Lower leg skin (tissue), 3 donors: ENCODE data around the gene TNP1.

Experiments
- POLR2A ChIP-seq, 2 donors: fragments of 450-650 bp; IDR thresholded peaks; one replicate each; pipeline ENCODE4 v1.6.1; 2016 to 2017; ENCODE audit warnings: antibody characterized with exemption in 2 of 2, mild to moderate bottlenecking in 1 of 2, moderate library complexity in 1 of 2
- TF ChIP-seq, protein P1 (sequence below), 3 donors: fragments of 450-650 bp; IDR thresholded peaks; one replicate each; pipeline ENCODE4 v1.5.1; 2016; ENCODE audit warnings: antibody characterized with exemption in 3 of 3, mild to moderate bottlenecking in 3 of 3, moderate library complexity in 2 of 3

DNA sequence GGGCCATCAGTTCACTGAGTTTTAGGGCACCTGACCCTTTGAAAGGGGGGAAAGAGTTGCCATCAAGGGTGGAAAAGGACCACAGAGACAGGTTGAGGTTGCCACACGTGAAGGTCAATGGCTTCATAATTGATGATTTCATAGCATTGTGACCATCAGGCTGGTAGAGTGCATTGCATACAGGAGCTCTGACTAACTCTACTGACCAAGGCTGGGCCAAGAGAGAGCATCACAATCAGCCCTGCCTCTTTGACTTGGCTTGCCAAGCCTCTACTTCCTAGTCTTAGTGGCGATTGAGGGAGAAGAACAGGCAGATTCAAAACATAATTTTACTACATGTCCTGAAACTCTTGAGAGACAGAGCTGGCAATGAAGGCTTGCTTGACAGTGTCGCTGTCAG is 5.8 kb upstream of the TNP1 start:
- TF ChIP-seq, protein P1, sequence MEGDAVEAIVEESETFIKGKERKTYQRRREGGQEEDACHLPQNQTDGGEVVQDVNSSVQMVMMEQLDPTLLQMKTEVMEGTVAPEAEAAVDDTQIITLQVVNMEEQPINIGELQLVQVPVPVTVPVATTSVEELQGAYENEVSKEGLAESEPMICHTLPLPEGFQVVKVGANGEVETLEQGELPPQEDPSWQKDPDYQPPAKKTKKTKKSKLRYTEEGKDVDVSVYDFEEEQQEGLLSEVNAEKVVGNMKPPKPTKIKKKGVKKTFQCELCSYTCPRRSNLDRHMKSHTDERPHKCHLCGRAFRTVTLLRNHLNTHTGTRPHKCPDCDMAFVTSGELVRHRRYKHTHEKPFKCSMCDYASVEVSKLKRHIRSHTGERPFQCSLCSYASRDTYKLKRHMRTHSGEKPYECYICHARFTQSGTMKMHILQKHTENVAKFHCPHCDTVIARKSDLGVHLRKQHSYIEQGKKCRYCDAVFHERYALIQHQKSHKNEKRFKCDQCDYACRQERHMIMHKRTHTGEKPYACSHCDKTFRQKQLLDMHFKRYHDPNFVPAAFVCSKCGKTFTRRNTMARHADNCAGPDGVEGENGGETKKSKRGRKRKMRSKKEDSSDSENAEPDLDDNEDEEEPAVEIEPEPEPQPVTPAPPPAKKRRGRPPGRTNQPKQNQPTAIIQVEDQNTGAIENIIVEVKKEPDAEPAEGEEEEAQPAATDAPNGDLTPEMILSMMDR (IDR thresholded peaks at IDR 0.05): no peak
- no peak for TF ChIP-seq POLR2A (IDR thresholded peaks at IDR 0.05)
